Ecto neural progenitor cell (in vitro differentiated cells): ENCODE data around the gene USP36.
A peak's percentile ranks its signal among the peaks of the same experiment; 100 is the strongest.
"Not testable (repeated sequence)": the region's sequence is repeated elsewhere in the genome, so short reads cannot be mapped to it uniquely, and the experiment has no call there.

Experiments used
- DNase-seq: peaks from one replicate; pipeline ENCODE4 v3.0.0-alpha.2; 2018; ENCODE audit warnings: low spot score

Gene USP36

GRCh38 chr17:78872486-78872885 is 31.9 kb upstream of the USP36 start:
- DNase-seq: no peak

GRCh38 chr17:78870621-78871020 is 30.0 kb upstream of the USP36 start:
- DNase-seq: no peak

GRCh38 chr17:78868391-78868790 is 27.8 kb upstream of the USP36 start:
- DNase-seq: no peak

GRCh38 chr17:78867046-78867445 is 26.4 kb upstream of the USP36 start:
- DNase-seq: not testable (repeated sequence)

GRCh38 chr17:78865682-78866390 is 25.2 kb upstream of the USP36 start:
- DNase-seq: peak; percentile 91

GRCh38 chr17:78864117-78864516 is 23.5 kb upstream of the USP36 start:
- DNase-seq: no peak

GRCh38 chr17:78862073-78863023 is 21.7 kb upstream of the USP36 start:
- DNase-seq: no peak

- DNase-seq: no peak
Observed at GRCh38 chr17:78861229-78861628, 20.6 kb upstream of the USP36 start.

- no peak for DNase-seq
Observed at GRCh38 chr17:78859051-78859450, 18.4 kb upstream of the USP36 start.

GRCh38 chr17:78857266-78857665 is 16.7 kb upstream of the USP36 start:
- no peak for DNase-seq

GRCh38 chr17:78855561-78856165 is 15.0 kb upstream of the USP36 start:
- DNase-seq: no peak

GRCh38 chr17:78854508-78854907 is 13.9 kb upstream of the USP36 start:
- DNase-seq: no peak

GRCh38 chr17:78853926-78854394 is 13.3 kb upstream of the USP36 start:
- DNase-seq: no peak

GRCh38 chr17:78852709-78853121 is 12.1 kb upstream of the USP36 start:
- DNase-seq: no peak

- DNase-seq: no peak
Observed at GRCh38 chr17:78849026-78849425, 8.4 kb upstream of the USP36 start.

GRCh38 chr17:78847052-78847451 is 6.4 kb upstream of the USP36 start:
- DNase-seq: no peak

- DNase-seq: no peak
Observed at GRCh38 chr17:78844301-78845005, 3.8 kb upstream of the USP36 start.

- peak; percentile 68 for DNase-seq
Observed at GRCh38 chr17:78842881-78843565, 2.4 kb upstream of the USP36 start.

- DNase-seq: no peak
Observed at GRCh38 chr17:78840530-78840779, 159 bp downstream of the USP36 start.

- DNase-seq: no peak
Observed at GRCh38 chr17:78839762-78840529, 668 bp downstream of the USP36 start.

- no peak for DNase-seq
Observed at GRCh38 chr17:78839235-78839761, 1.3 kb downstream of the USP36 start.
